RPMI8226 (cell line): ENCODE data around the gene HMX1.

ENCODE experiments used
- DNase-seq: peaks from one replicate; pipeline ENCODE4 v3.0.0-alpha.2; 2015

Gene HMX1

GRCh38 chr4:8838961-8839431 lies 32.6 kb downstream of the HMX1 start:
- DNase-seq: no peak

GRCh38 chr4:8838296-8838960 lies 33.2 kb downstream of the HMX1 start:
- DNase-seq: no peak

GRCh38 chr4:8837181-8837841 lies 34.3 kb downstream of the HMX1 start:
- no peak for DNase-seq

- no peak for DNase-seq
Measured at GRCh38 chr4:8836664-8837171, 34.9 kb downstream of the HMX1 start.

- DNase-seq: no peak
Measured at GRCh38 chr4:8835521-8836365, 35.9 kb downstream of the HMX1 start.

GRCh38 chr4:8834681-8835220 lies 36.9 kb downstream of the HMX1 start:
- DNase-seq: no peak

- no peak for DNase-seq
Measured at GRCh38 chr4:8832113-8832915, 39.3 kb downstream of the HMX1 start.

DNA sequence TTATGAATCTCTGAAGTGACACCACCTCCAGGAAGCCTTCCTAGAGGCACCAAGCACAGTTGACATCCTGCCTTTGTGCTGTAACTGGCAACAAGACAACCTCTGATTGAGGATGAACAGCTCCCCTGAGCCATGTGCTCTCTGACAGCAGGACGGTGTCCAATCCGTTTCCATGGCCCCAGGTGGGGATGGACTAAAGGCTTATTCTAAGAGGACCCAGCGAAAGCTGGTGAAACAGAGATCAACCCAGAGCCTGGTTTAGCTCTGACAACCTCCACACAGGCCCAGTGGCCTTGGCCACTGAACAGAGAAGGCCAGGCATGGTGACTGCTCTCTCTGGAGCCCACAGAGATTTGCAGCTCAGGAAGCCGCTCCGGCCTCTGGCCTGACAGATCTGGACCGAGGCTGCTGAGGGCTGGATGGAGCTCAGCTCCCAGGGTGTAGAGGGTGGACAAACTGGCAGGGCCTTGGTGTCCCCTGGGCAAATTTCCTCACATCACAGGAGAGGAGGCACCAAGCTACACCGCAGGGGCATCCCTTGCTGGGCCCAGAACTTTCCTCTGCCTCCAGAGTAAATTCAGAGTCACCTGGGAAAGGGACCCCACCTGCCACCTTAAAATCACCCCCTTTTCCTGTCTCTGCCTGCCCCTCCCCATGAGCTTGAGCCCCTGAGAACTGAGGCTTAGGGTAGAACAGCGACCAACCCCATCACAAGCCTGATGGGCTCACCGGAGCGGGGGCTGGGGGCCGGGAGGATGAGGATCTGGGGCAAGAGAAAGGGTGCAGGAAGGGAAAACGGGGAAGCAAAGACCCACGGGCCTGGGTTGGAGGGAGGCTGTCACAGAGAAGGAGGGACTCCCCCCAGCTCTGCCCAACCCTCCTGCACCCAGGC lies 40.2 kb downstream of the HMX1 start:
- DNase-seq: no peak

DNA sequence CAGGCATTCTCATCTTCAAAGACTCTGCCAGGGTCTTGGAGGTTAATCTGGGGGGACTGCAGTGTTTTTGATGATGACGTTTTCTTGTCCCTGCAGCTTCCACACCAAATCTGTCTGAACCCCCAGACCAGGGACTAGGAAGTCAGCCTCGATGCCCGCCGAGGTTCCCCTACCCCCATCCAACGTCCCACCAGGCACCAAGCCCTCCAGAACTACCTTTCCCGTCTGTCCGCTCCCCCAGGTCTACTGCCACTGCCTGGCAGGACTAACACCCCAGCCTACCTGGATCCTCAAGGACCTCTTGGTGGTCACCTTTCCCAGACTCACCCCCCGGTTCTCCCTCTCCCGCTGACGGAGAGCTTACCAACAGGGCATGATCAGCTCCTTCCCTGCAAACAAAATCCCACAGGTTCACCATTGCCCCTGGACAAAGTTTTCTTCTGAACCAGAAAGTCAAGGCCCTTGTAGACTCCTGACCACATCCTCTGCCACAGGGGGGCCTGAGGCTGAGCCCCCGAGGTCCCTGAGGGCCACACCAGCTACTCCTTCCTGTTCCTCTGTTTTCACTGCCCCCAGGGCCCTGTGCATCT lies 40.9 kb downstream of the HMX1 start:
- DNase-seq: no peak

DNA sequence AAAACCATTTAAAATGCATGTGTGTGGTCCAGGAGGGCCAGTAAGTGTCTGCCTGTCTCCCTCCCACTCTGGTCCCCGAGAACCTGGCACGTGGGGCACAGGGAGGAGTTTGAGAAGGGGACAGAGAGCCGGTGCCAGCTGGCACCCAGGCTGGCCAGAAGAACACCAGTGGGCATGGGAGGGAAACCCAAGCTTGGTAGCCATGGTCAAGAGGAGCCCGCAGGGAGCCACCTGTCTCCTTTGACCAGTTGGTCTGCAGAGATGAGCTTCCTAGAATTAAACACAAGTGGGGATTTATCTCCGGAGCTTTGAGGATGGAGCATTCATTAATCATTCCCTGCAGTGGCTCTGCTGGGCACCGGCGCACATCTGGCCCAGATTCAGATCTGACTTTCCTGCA lies 41.6 kb downstream of the HMX1 start:
- no peak for DNase-seq

GRCh38 chr4:8829584-8829983 lies 42.1 kb downstream of the HMX1 start:
- no peak for DNase-seq

DNA sequence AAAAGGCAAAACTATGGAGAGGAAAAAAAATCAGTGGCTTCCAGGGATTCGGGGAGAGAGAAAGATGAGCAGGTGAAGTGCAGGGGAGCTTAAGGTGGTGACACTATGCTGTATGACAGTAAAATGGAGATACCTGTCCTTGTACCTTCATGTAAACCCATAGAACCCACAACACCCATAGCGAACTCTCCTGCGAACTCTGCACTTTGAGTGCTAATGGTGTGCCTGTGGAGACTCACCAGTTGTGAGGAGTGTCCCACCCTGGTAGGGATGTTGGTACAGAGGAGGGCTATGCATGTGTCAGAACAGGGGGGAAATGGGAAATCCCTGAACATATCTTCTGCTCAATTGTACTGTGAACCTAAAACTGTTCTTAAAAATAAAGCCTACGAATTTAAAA lies 42.8 kb downstream of the HMX1 start:
- no peak for DNase-seq

- no peak for DNase-seq
Measured at GRCh38 chr4:8821151-8821950, 50.3 kb downstream of the HMX1 start.

- no peak for DNase-seq
Measured at GRCh38 chr4:8820178-8821102, 51.2 kb downstream of the HMX1 start.

DNA sequence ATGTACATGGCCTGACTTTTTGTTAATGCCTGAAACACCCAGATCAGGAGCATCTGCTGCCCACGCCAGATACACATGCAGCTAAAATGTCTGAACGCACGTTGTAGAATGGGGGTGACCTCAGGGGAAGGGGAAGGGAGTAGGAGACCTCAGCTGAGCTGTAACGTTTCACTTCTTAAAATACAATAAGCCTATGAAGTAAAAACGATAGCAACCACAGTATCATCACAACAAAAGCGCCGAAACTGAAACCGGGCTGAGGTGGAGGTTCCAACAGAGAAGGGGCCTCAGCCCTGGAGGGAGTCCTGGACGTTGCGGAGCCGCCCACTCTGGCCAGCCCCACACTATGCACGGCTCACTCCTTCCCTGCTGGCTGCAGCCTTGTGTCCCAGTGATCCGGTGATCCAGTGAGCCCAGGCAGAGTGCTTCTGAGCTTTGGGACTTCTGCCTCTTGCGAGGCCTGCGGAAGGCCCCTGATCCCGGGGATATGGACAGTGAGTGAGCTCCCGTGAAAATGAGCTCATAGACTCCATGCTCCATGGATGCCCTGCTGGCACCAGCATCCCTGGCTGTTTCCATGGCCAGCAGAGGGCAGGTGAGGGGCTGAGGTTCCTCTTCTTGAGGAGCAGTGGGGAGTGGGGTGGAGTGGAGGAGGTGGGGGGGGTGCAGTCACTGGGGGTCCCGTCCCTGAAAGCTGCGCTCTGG lies 52.0 kb downstream of the HMX1 start:
- peak; percentile 82 for DNase-seq

- no peak for DNase-seq
Measured at GRCh38 chr4:8819019-8819418, 52.6 kb downstream of the HMX1 start.

DNA sequence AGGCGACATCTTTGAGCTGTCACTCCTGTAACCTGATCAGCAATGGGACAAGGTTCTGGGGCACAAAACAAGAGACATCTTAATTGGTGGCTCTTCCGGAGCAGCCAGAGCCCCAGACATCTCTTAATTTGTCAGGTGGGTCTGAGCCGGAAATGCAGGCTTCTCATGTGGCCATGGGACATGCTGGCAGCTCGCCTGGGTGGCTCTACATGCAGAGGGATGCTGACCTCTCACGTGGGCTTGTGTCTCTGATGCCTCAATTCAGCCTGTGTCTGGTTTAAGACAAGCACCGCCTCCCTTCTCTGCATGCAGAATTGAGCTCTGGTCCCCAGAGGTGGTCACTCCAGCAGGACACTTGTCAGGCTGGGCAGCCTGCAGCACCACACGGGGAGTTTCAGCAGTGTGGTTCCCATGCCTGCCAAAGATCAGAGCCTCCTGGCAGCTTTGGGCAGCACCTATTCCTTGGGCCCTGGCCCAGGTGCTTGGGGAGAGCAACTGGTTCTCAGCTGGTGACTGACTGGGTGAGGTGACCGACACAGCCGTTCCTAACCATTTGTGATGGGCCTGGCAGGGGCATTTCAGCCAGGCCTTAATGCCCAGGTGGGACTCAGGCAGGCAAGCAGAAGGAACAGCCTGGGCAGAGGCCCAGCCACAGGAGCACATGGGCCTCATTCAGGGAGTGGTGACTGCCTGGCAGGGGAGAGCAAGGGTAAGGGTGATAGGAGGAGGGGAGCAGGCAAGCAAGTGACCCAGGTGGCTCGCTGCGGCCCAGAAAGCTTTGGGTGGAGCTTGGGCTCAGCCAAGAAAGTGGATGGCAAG lies 53.4 kb downstream of the HMX1 start:
- peak; percentile 70 for DNase-seq

GRCh38 chr4:8817813-8818062 lies 53.9 kb downstream of the HMX1 start:
- DNase-seq: peak; percentile 55
